ENCODE measurements around the gene CUEDC2.

The CUEDC2 gene

DNA sequence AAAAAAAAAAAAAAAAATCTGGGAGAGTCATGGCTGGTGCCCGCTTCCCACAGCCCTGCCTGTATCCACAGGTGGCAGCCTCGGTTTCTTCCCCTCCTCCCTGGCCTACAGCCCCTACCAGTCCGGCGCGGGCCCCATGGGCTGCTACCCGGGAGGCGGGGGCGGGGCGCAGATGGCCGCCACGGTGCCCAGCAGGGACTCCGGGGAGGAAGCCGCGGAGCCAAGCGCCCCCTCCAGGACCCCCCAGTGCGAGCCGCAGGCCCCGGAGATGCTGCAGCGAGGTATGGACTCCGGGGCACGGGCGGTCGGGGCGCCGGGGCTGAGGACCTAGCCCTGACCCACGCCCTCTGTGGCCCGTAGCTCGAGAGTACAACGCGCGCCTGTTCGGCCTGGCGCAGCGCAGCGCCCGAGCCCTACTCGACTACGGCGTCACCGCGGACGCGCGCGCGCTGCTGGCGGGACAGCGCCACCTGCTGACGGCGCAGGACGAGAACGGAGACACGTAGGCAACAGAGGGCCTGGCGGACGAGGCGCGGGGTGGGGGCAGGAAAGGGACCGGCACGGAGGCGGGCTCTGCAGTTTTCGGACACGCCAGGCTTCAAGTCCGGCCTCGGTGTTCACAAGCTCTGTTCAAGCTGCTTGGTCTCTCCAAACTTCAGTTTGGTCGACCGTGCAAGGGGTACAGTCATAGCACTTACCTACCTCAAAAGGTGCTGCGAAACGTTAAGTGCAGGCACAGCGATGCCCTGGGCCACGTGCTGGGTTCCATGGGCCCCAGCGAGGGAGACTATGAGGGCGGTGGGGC is 33.0 kb downstream of the CUEDC2 start:
- ChIA-PET CTCF (interaction anchor here (0.6 to 9.6 kb wide), 50 partner anchors 8 to 264 kb away, joined by 3 to 213 read pairs (median 4); partner anchors contain the start of genes C10orf95, CUEDC2, ELOVL3 and FBXL15), POLR2A (interaction anchor here (0.5 to 0.6 kb wide), 3 partner anchors 14 to 18 kb away, joined by 3 to 6 read pairs (median 4); no protein-coding TSS in a partner anchor)
- DNase-seq (ENCODE audit: extremely low spot score), result peak; percentile 89
- peak; percentile 99 for TF ChIP-seq CTCF (IDR thresholded peaks at IDR 0.05; ENCODE audit: control extremely low read depth, extremely low read depth, low read depth, missing control alignments)

- no peak for TF ChIP-seq CTCF (IDR thresholded peaks at IDR 0.05; ENCODE audit: control extremely low read depth, extremely low read depth, low read depth, missing control alignments)
- ChIA-PET CTCF (interaction anchor here (0.8 to 9.6 kb wide), 30 partner anchors 9 to 239 kb away, joined by 3 to 213 read pairs (median 6); partner anchors contain the start of genes CUEDC2, ELOVL3, FBXL15 and GBF1), POLR2A (interaction anchor here (0.6 to 0.8 kb wide), 2 partner anchors 13 to 14 kb away, joined by 3 to 4 read pairs; no protein-coding TSS in a partner anchor)
- no peak for DNase-seq (ENCODE audit: extremely low spot score)
Observed at GRCh38 chr10:102398172-102399020, 34.0 kb downstream of the CUEDC2 start.

DNA sequence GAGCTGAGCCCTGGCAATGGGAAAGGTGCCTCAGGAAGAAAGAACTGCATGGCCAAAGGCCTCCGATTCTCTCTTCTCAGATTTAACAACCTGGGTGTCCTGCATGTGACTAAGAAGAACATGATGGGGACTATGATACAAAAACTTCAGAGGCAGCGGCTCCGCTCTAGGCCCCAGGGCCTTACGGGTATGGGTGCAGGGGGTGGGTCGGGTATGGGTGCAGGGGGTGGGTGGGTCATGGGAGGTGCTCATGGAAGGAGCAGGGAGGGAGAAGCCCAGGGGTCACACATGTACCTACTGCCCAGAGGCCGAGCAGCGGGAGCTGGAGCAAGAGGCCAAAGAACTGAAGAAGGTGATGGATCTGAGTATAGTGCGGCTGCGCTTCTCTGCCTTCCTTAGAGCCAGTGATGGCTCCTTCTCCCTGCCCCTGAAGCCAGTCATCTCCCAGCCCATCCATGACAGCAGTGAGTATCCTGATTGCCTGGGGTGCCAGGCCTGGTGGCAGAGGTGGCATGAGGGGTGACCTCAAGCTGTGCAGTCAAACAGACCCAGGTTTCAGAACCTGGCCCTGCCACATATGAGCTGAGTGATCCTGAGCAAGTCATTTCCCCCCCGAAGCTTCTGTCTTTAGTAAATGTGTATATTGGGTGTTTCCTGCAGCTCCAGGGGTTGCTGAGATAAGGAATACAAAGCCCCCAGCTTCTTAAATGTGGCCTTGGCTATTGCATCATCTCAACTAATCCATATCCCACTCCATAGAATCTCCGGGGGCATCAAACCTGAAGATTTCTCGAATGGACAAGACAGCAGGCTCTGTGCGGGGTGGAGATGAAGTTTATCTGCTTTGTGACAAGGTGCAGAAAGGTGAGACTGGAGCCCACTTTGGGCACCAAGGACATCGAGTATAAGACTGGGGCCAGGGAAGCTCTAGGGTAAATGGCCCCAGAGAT is 34.9 kb downstream of the CUEDC2 start:
- POLR2A ChIA-PET, result interaction anchor here (0.8 kb wide), 1 partner anchor 13 kb away, joined by 3 read pairs; no protein-coding TSS in a partner anchor
- TF ChIP-seq CTCF (IDR thresholded peaks at IDR 0.05; ENCODE audit: control extremely low read depth, extremely low read depth, low read depth, missing control alignments), result no peak
- CTCF ChIA-PET, result interaction anchor here (1.3 to 9.6 kb wide), 9 partner anchors 12 to 228 kb away, joined by 3 to 213 read pairs (median 10); partner anchors contain the start of genes ELOVL3 and FBXL15
- no peak for DNase-seq (ENCODE audit: extremely low spot score)

- no peak for TF ChIP-seq CTCF (IDR thresholded peaks at IDR 0.05; ENCODE audit: control extremely low read depth, extremely low read depth, low read depth, missing control alignments)
- CTCF ChIA-PET, result interaction anchor here (1.0 to 9.6 kb wide), 6 partner anchors 12 to 227 kb away, joined by 3 to 213 read pairs (median 6); partner anchors contain the start of genes ELOVL3 and FBXL15
- DNase-seq (ENCODE audit: extremely low spot score), result no peak
- POLR2A ChIA-PET, result no interaction called here
Observed at GRCh38 chr10:102396730-102397151, 35.6 kb downstream of the CUEDC2 start.

DNA sequence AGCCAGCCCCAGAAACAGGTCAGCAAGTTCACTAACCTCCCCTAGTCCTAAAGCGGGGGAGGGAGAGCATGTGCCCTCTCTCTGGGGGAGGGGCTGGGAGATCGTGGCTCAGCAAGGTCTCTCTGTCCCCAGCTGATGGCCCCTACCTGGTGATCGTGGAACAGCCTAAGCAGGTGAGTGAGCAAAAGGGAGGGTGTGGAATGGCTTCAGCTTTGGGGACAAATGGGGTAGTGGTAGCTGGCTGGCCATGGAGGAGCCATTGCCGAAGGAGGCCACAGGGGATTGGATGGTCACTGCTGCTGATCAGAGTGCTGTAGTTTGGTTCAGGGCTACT is 36.1 kb downstream of the CUEDC2 start:
- ChIA-PET POLR2A (no interaction called here), CTCF (interaction anchor here (1.0 to 9.6 kb wide), 6 partner anchors 9 to 227 kb away, joined by 3 to 213 read pairs (median 24); partner anchors contain the start of genes ELOVL3 and FBXL15)
- no peak for DNase-seq (ENCODE audit: extremely low spot score)
- no peak for TF ChIP-seq CTCF (IDR thresholded peaks at IDR 0.05; ENCODE audit: control extremely low read depth, extremely low read depth, low read depth, missing control alignments)

Measured in GM10248 (cell line).